Neural crest cell (in vitro differentiated cells): ENCODE measurements around the gene CCBE1. TPM values are rescaled to one million over a fixed set of nuclear protein-coding genes. Genes with fewer than 3 reads are reported as not detected.

ENCODE experiments used
- DNase-seq: peaks from one replicate; pipeline ENCODE4 v3.0.0; 2021; ENCODE audit warnings: low read depth, mixed read lengths, low spot score
- H3K27ac Mint-ChIP-seq: one replicate; pipeline ENCODE4 v1.8.0; 2021; ENCODE audit warnings: mild to moderate bottlenecking, mixed read lengths; ENCODE audit not compliant: unreplicated experiment
- H3K27me3 Mint-ChIP-seq: 2 replicates; pipeline ENCODE4 v1.8.0; 2021; ENCODE audit warnings: low read depth, mild to moderate bottlenecking, mixed read lengths
- H3K36me3 Mint-ChIP-seq: 2 replicates; pipeline ENCODE4 v1.8.0; 2021; ENCODE audit warnings: low read depth, mild to moderate bottlenecking, mixed read lengths
- H3K4me1 Mint-ChIP-seq: 2 replicates; pipeline ENCODE4 v1.8.0; 2021; ENCODE audit warnings: mixed read lengths
- H3K4me3 Mint-ChIP-seq: one replicate; pipeline ENCODE4 v1.8.0; 2021; ENCODE audit warnings: mild to moderate bottlenecking, mixed read lengths
- H3K9me3 Mint-ChIP-seq: 2 replicates; pipeline ENCODE4 v1.8.0; 2021; ENCODE audit warnings: mixed read lengths
- CTCF ChIP-seq: fragments of 200-600 bp; sonication (generic); conservative IDR thresholded peaks from 2 replicates; pipeline ENCODE4 v1.5.0; 2021; ENCODE audit warnings: antibody characterized with exemption, mild to moderate bottlenecking
- total RNA-seq: library from RNA; stranded (reverse); gene quantifications from 2 replicates; pipeline ENCODE4 v1.2.1, GENCODE V29; 2021

Gene CCBE1
- total RNA-seq, 1 donor from 2014 or later = 0.33 TPM

GRCh38 chr18:59381949-59382348, 315.3 kb downstream of the CCBE1 start:
- Mint-ChIP-seq H3K27me3 (peaks cover 47% of the 10 kb centered on the region), H3K4me1 (peaks cover 7% of the 10 kb centered on the region), H3K4me3 (no peak overlapping the region), H3K27ac (no peak overlapping the region), H3K9me3 (no peaks in the 10 kb centered on the region), H3K36me3 (no peaks in the 10 kb centered on the region)
- DNase-seq = no peak
- TF ChIP-seq CTCF = no peak

Other genes with a start within 250 kb of the CCBE1 start
- gene PMAIP1, start 202.6 kb upstream of the CCBE1 start, total RNA-seq = 4.2 and 4.6 TPM in 2 replicates